Germinal center (tissue), 1 donor: Measurements from ENCODE around the gene CHN2.
"Not testable (repeated sequence)": the region's sequence is repeated elsewhere in the genome, so short reads cannot be mapped to it uniquely, and the experiment has no call there.

ENCODE experiments used
- DNase-seq: peaks from one replicate; pipeline ENCODE4 v3.0.0; 2012; ENCODE audit warnings: mixed read lengths, low spot score

Gene CHN2

DNA sequence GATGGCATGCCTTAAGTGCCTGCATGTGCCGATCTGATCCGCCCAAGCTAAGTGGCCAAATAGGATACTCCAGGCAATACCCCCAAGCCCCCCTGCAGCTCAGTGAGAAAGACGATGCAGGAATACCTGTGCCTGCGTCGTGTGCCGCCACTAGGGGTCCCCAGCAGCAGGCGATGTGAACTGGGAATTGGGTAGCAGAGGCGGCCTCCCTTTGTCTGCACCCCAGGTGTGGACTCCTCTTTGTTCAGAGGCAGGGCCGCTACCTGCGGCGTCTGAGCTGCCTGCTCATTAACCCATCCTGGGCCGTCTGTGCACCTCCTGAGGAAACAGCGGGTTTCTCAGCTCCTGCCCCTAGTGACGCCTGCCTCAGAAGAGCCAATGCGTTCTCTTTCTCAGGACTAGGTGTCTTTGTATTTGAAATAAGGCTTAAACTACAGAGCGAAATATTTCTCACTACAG is 4.8 kb upstream of the CHN2 start:
- peak; percentile 68 for DNase-seq

DNA sequence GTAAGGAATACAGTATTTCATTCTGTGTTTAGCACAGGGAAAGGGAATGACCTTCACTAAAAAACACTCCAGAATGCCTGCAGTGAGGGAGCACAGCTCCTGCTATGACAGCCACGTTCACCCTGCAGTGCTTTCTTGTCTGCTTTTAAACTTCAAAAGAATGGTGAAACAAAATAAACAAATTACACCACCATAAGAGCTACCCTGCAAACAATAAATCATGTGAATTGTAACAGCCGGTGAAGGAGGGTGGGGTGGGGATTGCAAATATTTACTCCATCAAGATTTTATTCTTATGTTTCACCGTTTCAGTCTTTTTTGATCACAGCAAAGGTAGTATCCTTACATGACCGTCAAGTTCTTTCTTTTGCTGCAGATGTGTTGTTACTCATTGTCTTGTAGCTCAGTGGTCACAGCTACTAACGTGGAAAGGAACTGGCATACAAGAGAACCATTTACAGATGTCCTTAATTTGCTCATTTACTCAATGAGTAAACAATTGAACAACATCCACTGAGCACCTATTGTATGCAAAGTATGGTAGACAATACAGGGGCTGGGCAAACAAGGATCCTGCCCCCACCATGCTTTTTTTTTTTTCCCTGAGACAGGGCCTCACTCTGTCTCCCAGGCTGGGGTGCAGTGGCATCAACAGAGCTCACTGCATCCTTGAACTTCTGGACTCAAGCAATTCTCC is 4.1 kb upstream of the CHN2 start:
- DNase-seq = no peak

DNA sequence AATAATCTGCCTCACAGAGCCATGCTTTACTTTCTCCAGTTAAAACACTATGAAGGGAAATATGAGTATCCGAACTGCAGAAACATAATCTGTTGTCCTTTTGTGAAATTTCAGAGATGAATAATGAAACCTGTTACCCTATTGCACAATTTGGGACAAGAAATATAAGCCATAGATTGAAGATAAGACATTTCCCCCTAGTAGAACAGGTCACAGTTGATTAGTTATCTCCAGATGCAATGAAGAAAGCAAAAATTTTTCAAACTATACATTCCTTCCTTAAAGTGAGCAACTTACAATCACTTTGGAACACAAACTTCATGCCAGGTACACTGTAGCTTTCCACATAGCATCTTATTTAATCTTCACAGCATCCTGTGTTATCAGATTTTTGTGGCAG is 2.3 kb upstream of the CHN2 start:
- no peak for DNase-seq

DNA sequence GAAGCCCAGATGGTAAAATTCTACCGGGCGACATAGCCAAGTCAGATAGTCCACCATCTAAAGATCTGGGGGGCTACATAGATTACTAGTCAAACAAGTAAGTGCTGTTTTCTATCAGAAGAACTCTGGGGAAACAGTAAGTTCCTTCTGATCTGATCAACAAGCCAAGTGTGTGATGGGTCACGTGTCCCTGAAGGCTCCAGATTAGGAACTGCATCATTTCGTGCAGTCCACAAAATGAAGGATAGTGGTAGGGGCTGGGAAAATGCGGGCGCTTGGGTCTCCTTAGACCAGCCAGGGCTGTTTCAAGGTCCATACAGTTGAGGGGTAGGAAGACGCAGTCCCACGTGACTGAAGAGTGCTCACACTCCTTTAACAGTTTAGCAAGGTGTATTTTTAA is 1.8 kb upstream of the CHN2 start:
- DNase-seq = no peak

DNA sequence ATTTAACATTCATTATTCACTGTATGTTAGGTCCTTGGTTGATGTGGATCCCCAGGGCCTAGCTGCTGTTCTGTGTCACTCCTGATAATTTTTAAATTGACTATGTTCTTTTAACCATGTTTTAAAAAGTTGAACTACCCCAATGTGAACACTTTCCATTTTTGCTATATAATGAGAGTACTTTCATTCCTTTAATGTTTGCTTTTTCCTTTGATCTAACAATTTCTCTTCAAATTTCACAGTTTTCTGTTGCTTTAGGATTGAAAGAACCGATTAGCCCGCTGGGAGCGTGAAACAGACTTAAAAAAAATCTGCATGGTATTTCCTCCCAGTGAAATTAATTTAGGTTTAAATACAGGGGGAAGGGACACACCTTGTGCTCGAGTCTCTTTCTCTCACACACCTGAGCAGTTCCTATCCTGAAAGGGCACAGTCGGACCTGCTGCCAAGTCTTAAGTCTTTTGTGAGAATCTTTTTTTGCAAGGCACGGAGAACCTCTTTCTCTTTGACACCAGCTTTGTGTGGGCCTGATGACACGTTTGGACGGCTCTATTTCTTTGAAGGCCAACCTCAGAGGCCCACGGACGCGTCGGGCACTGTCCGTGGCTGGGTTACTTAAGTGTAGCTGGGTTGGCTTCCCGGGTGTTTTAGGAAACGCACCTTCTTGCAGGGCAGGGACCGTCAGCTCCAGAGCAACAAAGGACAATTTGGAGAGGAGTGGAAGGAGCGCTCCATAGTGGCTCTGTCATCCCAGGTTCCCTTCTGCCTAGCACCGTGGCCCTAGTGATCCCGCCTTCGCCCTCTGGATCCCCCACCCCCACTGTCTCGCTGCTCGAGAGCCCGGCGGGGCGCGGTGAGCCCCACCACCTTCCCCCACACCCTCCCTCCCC is 1.0 kb upstream of the CHN2 start:
- DNase-seq = no peak

DNA sequence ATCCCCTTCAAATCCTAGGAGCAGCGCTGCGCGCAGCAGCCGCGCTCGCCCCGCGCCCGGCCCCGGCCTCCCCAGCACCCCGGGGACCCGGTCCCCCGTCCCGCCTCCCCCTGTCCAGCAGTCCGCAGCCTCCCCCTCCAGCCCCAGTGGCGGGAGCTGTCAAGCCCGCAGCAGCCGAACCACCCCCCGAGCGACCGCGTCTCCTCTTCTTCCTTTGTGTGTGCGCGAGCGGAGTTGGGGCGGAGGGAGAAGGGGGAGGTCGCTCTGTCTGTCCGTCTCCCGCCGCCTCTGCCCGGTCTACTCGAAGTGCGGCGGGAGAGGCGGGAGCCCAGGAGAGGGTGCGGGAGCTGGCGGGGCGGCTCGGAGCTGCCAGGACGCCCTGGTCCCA is 375 bp upstream of the CHN2 start:
- DNase-seq = no peak

DNA sequence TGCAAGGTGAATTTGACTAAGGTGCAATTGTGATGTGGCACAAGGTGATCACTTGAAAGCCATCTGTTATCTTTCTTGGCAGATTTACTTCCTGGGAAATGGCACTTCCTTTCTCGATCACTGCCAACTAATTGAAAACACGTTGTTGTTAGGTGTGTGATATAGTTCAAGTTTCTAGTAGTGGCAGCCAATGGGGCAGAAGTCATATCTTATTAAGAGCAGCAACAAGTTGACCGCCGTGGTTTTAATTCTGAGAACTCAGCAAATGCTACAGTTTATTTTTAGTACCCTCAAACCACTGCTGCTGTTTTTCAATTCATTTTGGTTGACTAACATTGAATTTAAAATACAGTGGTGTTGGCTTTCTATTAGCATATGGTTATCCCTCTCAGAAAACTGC is 1.6 kb downstream of the CHN2 start:
- DNase-seq = no peak

DNA sequence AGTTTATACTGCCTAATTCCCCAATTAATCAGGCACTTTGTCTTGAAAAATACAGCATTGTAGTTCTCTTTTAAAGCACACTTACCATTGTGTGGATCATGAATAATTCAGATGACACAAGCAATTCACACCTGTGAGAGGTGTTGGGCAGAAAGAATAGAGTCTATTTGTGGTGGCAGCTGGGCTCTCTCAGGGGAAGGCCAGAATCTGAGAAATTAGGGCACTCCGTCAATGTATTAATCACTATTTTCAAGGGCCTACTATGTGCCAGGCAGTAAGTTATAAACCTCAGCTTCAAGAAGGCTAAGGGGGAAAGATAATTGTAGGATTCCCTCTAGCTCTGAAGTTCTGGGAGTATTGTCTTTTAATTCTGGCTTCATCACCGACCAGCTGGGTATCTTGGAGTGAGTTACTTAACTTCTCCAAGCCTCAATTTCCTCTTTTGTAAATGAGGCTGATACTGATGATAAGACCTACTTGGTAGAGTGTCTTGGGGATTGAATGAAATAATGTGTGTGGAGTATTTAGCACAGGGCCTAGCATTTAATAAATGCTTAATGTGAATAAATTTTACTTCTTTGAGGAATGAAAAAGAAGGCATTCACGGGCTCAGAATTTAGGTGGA is 2.5 kb downstream of the CHN2 start:
- DNase-seq = no peak

DNA sequence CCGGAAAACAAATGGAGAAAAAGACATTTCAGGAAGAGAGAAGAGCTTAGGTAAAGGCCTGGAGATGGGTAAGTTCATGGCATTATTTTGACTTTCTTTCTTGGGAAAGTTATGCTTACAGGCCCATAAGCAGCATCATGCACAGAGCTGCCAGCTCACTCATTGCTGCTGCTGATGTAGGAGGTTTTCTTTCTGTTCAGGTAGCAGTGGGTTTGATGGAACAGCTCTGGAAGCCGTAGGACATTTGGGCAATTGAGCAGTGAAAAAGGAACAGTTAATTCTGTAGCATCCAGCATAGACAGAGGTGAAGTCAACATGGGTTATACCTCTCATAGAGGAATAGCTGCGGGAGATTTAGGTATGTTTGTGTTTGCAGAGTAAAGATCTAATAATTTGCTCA is 3.3 kb downstream of the CHN2 start:
- DNase-seq = no peak

DNA sequence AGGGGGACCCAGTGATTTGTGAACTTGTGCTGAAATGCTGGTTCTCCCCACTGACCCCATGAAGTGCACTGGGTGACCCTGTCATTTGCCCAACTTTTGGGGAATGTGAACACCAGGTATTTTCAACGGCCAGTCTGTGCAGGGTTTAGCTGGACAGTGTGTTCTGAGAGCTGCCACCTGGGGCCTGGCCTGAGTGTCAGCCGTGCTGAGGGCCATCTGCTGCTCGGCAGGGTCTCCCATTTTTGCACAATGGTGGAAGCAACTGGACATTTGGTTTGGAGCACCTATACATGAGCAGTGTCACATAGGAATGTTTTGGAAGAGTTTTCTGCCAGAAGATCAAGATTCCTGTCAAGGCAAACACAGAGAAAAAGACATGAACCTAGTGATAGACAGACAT is 5.2 kb downstream of the CHN2 start:
- no peak for DNase-seq

DNA sequence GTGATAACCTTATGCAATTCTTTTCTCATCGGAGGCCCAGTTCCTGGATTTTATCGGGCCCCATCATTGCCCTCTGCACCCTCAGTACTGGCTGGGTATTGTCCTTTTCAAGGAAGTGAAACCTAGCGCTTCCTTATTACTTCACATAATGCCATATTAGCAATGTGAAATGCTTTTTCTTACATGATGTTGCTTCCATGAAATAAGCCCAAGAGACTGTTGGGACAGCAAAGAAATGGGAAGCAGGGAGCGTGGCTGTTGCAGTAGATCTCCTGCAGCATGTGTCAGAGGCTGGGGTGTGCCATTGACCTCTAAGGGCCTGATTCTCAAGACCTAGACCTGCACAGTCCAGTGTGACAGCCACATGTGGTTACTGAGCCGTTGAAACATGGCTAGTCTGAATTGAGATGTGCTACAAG is 8.1 kb downstream of the CHN2 start:
- peak; percentile 46 for DNase-seq

DNA sequence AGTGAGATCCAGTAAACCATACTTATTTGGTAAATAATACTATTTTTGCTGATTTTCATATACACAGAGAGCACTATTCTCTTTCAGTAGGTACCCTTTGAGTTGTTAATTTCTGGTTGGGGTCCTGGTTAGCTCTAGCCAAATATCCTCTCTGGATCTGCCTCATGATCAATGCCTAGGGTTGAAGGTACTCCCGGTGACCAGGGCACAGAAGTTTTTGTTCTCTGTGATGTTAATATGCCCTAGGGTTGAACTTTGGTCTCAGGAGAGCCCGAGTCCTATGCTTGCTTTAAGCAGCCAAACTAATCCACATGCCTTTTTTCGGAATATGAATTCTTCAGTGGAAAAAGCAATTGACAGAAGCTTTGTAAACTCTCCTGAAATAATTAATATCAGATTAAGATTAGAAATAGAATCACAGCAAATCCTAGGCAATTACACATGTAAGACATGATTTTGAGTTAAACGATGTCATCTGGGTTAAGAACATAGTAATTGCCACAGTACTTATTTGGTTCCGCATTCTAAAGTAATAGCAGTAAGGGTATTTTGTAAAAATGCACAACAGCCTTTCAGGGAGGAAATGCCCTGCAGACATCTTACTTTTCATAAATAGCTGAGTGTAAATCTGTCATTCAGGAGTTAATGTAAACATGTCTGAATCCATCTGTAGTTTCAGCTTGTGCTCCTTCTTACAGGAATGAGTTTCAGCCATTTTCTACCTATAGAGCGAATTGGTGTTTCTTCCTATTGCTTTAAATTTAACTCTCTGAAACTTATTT is 10.1 kb downstream of the CHN2 start:
- no peak for DNase-seq

DNA sequence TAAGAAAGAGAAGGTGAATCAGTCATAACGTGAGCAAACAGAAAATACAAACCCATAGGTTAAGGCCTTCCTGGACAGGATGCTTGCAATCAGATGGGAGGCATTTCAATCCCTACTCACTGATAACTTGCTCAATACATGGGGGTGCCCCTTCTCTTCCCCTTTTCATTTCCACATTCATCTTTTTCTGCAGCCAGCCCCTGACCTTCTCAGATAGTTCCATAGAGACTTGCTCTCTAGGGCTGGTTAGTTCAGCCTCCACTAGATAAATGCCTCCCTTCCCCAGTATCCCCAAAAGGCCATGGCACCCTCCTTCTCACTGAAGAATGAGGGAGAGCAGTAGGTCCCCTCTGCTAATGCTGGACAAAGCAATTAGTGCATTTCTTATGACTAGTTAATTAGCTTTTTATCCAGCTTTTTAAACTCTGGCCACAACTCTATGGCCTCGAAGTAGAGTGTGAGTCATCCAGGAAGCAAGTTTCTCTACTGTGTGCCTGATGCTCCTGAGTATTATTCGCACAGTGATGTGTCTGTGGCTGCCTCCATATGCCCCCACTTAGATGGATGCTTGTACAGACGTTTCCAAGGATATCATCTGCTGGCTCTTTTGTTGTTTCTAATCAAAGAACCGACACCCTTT is 12.7 kb downstream of the CHN2 start:
- no peak for DNase-seq

DNA sequence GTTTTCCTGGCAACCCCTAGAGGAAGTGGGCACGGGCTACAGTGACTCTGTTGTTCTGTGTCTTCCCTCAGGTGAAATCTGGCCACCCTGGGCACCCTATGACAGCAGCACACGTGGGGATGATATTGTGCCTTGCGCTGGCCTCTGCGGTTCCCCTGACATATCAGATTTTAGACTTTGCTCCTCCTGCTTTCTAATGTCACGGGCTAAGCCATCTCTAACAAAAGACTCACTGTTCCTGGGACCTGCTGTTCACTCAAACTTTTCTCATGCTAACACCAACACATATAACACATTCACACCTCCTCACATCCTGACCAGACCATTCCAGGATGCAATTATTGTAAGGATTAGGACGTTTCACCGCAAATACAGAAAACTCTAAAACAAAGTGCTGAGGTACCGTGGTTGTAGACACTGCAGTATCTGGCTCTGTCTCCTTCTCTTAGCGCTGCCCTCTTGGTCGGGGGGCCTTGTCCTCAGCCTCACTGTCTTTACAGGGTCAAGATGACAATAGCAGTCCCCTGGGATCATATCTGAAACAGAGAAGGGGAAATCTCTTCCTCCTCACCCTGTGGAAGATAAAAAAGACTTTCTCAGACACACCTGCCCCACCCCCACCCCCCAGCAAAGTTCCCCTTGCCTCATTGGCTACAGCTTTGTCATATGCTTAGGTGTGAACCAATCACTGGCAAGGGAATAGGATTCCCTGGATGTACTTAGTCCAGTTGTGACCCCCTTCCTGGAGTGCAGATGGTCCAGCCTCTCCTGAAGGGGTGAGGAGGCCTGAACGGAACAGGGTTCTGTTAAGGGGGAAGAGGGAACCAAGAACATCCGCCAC is 14.1 kb downstream of the CHN2 start:
- no peak for DNase-seq

DNA sequence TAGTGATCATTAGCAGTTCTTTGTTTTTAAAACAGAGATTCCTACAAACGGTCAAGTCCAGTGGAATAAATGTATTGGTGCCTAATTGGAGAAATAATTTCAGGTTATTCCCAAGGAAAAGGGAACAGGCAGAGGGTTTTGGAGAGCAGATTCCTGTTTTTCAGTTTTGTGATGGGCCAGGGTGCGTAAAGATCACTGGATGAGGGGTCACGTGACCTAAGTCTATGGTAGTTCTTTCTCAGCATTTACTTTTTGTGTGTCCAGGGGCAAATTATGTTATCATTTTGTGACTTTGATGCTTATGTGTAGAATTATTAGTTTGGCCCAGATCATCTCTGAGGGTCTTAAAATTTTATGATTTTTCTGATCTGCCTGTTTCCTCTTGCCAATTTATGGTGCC is 15.2 kb downstream of the CHN2 start:
- no peak for DNase-seq

DNA sequence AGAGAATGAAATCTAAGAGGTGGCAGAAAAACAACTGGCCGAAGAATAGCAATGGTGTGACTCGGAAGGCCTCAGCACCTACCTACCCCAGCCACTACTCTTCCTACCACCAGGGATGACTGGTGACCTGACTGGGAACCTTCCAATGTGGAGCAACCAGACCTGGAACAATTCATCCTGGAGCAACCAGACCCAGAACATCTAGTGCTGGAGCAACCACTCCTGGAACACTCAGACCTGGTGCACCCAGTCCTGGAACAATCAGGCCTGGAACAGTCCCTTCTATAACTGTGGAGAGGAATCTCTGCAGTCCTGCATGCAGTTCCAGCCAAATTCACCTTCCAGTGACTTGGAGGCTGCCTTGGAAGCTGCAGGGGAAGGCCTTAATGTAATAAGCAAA is 18.2 kb downstream of the CHN2 start:
- not testable (repeated sequence) for DNase-seq

DNA sequence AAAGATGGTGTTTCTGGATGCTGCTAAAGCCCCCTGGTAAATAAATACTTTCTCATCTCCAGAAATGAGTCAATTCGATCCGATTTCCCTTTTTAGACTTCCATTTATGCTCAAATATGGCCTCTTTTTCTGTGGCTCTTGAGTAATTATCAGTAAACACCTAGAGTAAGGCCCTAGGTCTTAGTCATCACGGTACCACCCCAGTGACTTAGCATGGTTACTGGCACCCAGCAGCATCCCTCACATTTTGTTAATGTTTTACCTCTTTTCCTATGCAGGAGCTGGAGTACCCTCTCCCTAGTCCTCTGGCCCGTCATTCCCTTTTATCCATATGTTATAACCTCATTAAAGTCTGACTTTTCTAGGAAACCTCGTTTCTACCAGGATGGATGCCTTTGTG is 19.5 kb downstream of the CHN2 start:
- DNase-seq = no peak

DNA sequence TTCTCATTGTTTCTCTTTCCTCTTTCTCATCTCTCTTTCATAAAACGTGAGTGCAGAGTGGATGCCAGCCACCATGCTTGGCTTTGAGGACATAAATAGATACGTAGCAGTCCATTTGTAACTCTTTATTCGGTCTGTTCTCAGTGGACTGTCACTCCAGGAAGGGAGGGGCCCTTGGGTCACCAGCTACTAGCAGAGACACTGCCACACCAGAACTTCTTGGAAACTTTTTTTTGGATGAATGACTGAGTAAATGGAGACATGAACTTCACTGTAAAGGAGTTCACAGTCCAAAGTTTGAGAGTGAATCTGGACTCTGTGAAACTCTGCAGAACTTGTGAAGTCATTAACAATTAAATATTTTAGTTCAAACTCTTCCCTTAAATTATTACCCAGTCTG is 20.2 kb downstream of the CHN2 start:
- no peak for DNase-seq

DNA sequence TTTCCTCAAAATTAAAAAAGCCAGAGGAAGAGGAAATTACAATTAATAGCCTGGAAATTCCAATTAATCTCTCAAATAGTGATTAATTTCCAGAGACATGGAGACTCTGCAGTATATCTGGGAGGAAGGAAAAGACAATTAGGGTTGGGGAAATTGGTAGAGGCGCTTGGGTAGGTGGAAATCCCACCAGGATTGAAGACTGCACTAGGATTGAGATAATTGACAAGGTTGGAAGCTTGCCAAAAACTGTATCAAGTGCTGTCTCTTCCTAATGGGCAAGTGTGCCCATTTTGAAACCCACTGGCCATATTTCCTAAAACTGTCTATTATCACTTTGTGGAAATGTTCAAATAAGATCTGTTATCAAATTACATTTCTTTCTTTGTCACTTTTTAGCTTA is 21.6 kb downstream of the CHN2 start:
- no peak for DNase-seq

DNA sequence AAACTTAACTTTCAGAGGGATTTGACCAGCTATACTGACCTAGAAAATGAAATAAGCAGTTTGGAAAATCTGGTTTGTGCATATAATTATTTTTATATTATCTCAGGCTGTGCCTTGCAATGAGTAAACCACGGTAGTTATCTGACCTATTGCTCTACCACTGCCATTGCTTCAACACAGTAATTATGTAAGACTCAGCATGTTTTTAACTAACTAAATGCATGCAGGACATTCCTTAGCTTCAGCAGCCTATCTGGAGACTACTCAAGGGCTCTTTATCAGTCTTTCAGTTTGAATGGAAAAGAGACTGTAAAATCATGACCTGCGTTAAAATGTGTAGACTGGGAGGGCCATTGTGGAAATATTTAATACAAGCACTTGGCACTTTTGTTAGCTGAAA is 22.5 kb downstream of the CHN2 start:
- DNase-seq = no peak

DNA sequence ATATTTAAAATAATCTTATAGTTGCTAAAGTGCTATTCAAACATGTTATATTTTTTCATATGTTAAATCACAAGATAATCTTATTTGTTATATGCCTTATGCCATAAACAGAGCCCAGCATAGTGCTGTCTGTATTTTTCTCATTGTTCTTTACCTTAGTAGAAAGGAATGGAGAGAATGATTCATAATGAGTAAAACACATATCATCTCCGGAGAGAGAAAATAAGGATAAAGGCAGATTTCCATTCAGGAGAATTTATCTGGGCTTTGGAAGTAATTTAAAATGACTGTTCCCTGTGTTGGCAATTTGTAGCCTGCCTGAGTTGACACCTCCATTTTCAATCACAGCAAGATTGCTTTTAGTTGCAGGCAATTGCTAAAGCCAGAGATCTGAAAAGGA is 30.2 kb downstream of the CHN2 start:
- DNase-seq = no peak
